Smooth muscle cell (in vitro differentiated cells): ENCODE results near the gene ZNG1E. TPM values are rescaled to one million over a fixed set of nuclear protein-coding genes. Genes with fewer than 3 reads are reported as not detected.
"Not testable (repeated sequence)": the region's sequence is repeated elsewhere in the genome, so short reads cannot be mapped to it uniquely, and the experiment has no call there.

Experiments
- DNase-seq: peaks from one replicate; lab custom pipeline; 2025; ENCODE audit not compliant: unreplicated experiment; lab: John Stamatoyannopoulos, UW
- H2AFZ ChIP-seq: fragments of 200-600 bp; sonication (generic); 2 replicates; pipeline ENCODE4 v1.6.0; 2016; ENCODE audit warnings: antibody characterized with exemption, low read depth, mild to moderate bottlenecking
- H3F3A ChIP-seq: fragments of 200-600 bp; sonication (generic); 2 replicates; pipeline ENCODE4 v1.6.0; 2017; ENCODE audit warnings: antibody characterized with exemption, low read depth
- H3K27ac ChIP-seq: fragments of 200-600 bp; sonication (generic); 2 replicates; pipeline ENCODE4 v1.5.1; 2016; ENCODE audit warnings: low read depth, mild to moderate bottlenecking
- H3K27me3 ChIP-seq: fragments of 200-600 bp; sonication (generic); 2 replicates; pipeline ENCODE4 v1.6.1; 2016; ENCODE audit warnings: low read depth, mild to moderate bottlenecking
- H3K36me3 ChIP-seq: fragments of 200-600 bp; sonication (generic); 2 replicates; pipeline ENCODE4 v1.5.1; 2016; ENCODE audit warnings: low read depth
- H3K4me1 ChIP-seq: fragments of 200-600 bp; sonication (generic); 2 replicates; pipeline ENCODE4 v1.5.1; 2016; ENCODE audit warnings: low read depth
- H3K4me2 ChIP-seq: fragments of 200-600 bp; sonication (generic); 2 replicates; pipeline ENCODE4 v1.6.0; 2016; ENCODE audit warnings: mild to moderate bottlenecking
- H3K4me3 ChIP-seq: fragments of 200-600 bp; sonication (generic); 2 replicates; pipeline ENCODE4 v1.5.1; 2016; ENCODE audit warnings: mild to moderate bottlenecking
- H3K79me2 ChIP-seq: fragments of 200-600 bp; sonication (generic); 2 replicates; pipeline ENCODE4 v1.6.0; 2016; ENCODE audit warnings: low read depth, mild to moderate bottlenecking
- H3K9ac ChIP-seq: fragments of 200-600 bp; sonication (generic); 2 replicates; pipeline ENCODE4 v1.6.0; 2016; ENCODE audit warnings: low read depth
- H3K9me3 ChIP-seq: fragments of 200-600 bp; sonication (generic); replicated peaks from 2 replicates; pipeline ENCODE4 v1.5.1; 2016; ENCODE audit warnings: low read depth
- H4K20me1 ChIP-seq: fragments of 200-600 bp; sonication (generic); 2 replicates; pipeline ENCODE4 v1.6.0; 2016; ENCODE audit warnings: low read depth
- WGBS: methylation state at CpG from one replicate; pipeline ENCODE4 v1.1.7; 2016; ENCODE audit warnings: low lambda C conversion rate; 5-methylcytosine and 5-hydroxymethylcytosine counted together
- polyA plus RNA-seq: library from polyadenylated mRNA; unstranded; fragments of >200 nt; fragmentation: Nextera tagmentation; extraction: Ambion mirVana; gene quantifications from 2 replicates; pipeline ENCODE4 v1.2.1, GENCODE V29; 2016
- total RNA-seq: library from RNA; depleted of rRNA; stranded (reverse); fragments of >200 nt; gene quantifications from 2 replicates; pipeline ENCODE4 v1.2.3, GENCODE V29; 2014
- TF ChIP-seq, protein P1 (sequence below): fragments of 200-600 bp; sonication (generic); IDR thresholded peaks from 2 replicates; pipeline ENCODE4 v1.5.1; 2017; ENCODE audit warnings: borderline replicate concordance, mild to moderate bottlenecking, antibody characterized with exemption; ENCODE audit not compliant: insufficient read depth, poor library complexity, severe bottlenecking

The ZNG1E gene
- total RNA-seq (44.5 and 50.7 TPM in 2 replicates), polyA plus RNA-seq (49.0 and 50.2 TPM in 2 replicates)

DNA sequence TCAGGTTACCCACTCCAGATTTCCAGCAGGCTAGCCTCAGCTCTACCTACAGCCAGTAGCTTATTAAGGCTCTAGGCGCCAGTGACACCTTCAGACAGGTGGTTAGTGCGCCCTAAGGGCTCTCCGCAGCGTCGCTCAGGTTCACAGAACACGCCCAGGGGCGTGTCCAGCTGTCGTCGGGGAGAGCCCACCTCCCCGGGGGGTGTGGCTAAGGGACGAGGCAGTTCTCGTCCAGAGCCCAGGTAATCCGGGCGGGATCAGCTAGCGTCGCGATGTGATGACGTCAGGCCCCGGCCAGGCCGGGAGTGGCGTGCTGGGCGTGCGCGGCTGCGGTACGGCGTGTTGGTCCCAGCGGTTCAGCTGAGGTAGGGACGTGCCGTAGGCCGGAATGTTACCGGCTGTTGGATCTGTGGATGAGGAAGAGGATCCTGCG lies at the start of gene ZNG1E:
Gene ZNG1E (plus strand): TSS at position 340 of the 433 bp plus-strand sequence. CDS start 49 bp downstream, at position 389.
- Histone ChIP-seq H3K4me2 (peak within 1 kb of the TSS; percentile 81), H2AFZ (peak within 1 kb of the TSS; percentile 65), H3K9ac (peak within 1 kb of the TSS; percentile 18), H3K4me3 (peak within 1 kb of the TSS; percentile 53)
- not testable (repeated sequence) for H3K36me3 ChIP-seq, H4K20me1 ChIP-seq, H3K4me1 ChIP-seq, H3F3A ChIP-seq, DNase-seq, H3K27me3 ChIP-seq, H3K79me2 ChIP-seq, H3K27ac ChIP-seq, H3K9me3 ChIP-seq
- WGBS = 0% methylated on average over 24 of the region's 33 CpGs

DNA sequence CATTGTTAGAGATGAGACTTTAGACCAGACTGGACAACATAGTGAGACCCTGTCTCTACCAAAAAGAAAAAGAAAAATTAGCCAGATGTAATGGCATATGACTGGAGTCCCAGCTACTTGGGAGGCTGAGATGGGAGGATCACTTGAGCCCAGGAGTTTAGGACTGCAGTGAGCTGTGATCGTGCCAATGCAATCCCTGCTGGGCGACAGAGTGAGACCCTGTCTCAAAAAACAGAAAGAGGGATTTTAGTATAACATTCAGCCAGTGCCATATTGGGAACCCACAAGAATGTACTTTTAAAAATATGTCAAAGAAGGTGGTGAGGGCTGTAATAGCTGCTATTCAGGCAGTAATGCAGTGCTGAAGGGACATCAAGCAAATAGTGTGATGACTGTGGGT lies 2.1 kb upstream of the ZNG1E start:
- H4K20me1 ChIP-seq, H3K4me2 ChIP-seq, H3K4me1 ChIP-seq, H3K9me3 ChIP-seq, H3K27me3 ChIP-seq, H3K9ac ChIP-seq, H3K36me3 ChIP-seq, H3K27ac ChIP-seq, H3K79me2 ChIP-seq, H3K4me3 ChIP-seq, DNase-seq, H3F3A ChIP-seq: not testable (repeated sequence)
- H2AFZ ChIP-seq = peak overlapping the region; percentile 7
- WGBS = 82% methylated on average over 2 of the region's 2 CpGs

DNA sequence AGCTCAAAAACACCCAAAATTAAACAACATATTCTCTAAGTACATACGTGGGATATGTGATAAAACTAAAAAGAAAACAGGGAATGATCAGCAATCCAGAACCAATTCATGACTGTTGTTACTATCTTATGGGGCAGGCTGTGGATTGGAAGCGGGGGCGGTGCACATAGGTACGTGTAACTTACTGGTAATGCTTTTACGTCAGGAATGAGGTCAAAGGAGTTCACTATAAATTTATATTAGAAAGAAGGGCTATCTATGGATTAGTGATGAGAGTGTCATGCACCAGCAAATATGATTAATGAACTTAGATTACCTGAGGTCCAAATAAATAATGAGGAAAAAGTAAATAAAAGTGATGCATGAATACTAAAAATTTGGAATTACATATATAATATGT lies 710 bp upstream of the ZNG1E start:
- not testable (repeated sequence) for H3K27me3 ChIP-seq, H3K4me3 ChIP-seq, H3K9ac ChIP-seq, H3F3A ChIP-seq, H2AFZ ChIP-seq, H3K79me2 ChIP-seq, H3K36me3 ChIP-seq, H4K20me1 ChIP-seq, H3K9me3 ChIP-seq, H3K4me1 ChIP-seq, DNase-seq, H3K27ac ChIP-seq, H3K4me2 ChIP-seq
- WGBS = 50% methylated on average over 5 of the region's 5 CpGs

DNA sequence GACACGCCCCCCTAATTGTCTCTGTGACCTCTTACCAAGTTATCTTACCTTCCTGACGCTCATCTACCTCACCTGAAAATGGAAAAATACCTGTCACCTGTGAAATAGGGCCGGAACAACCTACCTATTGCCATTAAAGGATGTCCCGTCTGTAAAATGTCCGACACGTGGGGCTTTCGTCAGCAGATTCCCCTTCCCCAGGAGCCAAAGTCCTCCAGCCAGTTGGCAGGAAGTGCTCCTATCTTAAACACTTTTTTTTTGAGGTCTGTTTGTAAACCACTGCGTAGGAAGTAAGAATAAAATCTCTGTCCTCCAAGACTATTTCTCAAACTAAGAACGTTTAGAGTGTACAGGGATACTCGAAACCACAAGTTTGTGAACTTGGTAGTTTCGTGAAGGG lies 661 bp downstream of the ZNG1E start:
- WGBS = 2% methylated on average over 7 of the region's 11 CpGs
- Histone ChIP-seq H3K9ac (peak overlapping the region; percentile 18), H3K4me3 (peak overlapping the region; percentile 41), H3K4me2 (peak overlapping the region; percentile 81), H2AFZ (peak overlapping the region; percentile 39)
- H3K9me3 ChIP-seq, H3F3A ChIP-seq, H3K36me3 ChIP-seq, H3K79me2 ChIP-seq, H4K20me1 ChIP-seq, H3K4me1 ChIP-seq, H3K27ac ChIP-seq, H3K27me3 ChIP-seq, DNase-seq: not testable (repeated sequence)

DNA sequence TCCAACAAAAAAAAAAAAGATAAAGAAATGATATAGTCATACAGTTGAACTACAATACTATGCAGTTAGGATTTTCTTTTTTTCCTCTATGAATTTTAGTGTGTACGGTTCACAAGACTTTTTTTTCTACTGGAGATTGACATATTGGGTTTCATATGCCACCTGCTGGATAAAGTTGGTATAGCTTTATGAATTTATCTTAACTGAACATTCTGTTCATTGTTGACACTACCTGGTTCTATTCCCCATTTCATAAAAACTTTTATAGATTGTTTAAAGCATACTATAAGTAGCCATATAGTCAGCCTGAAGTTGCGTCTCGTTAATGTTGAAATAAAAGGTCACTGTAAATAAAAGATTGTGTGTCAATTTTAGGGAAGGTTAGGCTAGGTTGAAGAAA lies 2.8 kb downstream of the ZNG1E start:
- H3K4me2 ChIP-seq = not testable (repeated sequence)

DNA sequence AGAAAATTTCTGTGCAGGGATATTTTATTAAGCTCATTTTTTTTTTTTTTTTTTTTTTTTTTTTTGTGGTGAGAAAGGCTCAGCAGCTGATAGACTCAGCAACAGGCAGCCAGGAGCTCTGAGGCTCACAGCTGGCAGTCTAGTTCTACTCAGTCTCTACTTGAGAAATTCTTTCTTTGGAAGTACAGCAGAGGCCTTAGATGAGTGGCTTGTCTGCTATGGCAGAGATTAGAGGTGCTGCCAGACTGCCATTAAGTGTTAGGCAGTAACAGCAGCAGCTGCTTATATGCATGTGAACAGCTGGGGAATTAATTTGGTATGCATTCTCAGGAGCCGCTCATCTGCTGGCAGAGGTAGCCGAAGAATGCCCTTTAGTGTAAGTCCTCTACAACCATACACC lies 27.8 kb downstream of the ZNG1E start:
- not testable (repeated sequence) for H3K79me2 ChIP-seq, H4K20me1 ChIP-seq, H3K4me3 ChIP-seq, H3K9ac ChIP-seq, H3F3A ChIP-seq, H3K4me1 ChIP-seq, H3K27me3 ChIP-seq, H2AFZ ChIP-seq, H3K36me3 ChIP-seq, H3K4me2 ChIP-seq, H3K9me3 ChIP-seq, DNase-seq, H3K27ac ChIP-seq
- WGBS = 94% methylated on average over 2 of the region's 2 CpGs

More for the DNA sequence above, 2.8 kb downstream of the ZNG1E start:
- not testable (repeated sequence) for H3K36me3 ChIP-seq, H3K9me3 ChIP-seq, H3K27me3 ChIP-seq, H2AFZ ChIP-seq, H3K9ac ChIP-seq, H3K4me1 ChIP-seq, DNase-seq, H3K79me2 ChIP-seq, H3K27ac ChIP-seq, H3K4me3 ChIP-seq, H4K20me1 ChIP-seq, H3F3A ChIP-seq
- TF ChIP-seq, protein P1, sequence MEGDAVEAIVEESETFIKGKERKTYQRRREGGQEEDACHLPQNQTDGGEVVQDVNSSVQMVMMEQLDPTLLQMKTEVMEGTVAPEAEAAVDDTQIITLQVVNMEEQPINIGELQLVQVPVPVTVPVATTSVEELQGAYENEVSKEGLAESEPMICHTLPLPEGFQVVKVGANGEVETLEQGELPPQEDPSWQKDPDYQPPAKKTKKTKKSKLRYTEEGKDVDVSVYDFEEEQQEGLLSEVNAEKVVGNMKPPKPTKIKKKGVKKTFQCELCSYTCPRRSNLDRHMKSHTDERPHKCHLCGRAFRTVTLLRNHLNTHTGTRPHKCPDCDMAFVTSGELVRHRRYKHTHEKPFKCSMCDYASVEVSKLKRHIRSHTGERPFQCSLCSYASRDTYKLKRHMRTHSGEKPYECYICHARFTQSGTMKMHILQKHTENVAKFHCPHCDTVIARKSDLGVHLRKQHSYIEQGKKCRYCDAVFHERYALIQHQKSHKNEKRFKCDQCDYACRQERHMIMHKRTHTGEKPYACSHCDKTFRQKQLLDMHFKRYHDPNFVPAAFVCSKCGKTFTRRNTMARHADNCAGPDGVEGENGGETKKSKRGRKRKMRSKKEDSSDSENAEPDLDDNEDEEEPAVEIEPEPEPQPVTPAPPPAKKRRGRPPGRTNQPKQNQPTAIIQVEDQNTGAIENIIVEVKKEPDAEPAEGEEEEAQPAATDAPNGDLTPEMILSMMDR = peak; percentile 27
- WGBS = 60% methylated on average over 3 of the region's 3 CpGs

DNA sequence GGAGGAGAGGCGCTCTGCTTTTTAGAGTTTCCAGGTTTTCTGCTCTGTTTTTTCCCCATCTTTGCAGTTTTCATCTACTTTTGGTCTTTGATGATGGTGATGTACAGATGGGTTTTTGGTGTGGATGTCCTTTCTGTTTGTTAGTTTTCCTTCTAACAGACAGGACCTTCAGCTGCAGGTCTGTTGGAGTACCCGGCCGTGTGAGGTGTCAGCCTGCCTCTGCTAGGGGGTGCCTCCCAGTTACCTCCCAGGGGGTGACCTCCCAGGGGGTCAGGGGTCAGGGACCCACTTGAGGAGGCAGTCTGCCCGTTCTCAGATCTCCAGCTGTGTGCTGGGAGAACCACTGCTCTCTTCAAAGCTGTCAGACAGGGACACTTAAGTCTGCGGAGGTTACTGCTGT lies 38.7 kb downstream of the ZNG1E start:
- not testable (repeated sequence) for H3K27me3 ChIP-seq, DNase-seq, H2AFZ ChIP-seq, H3K9ac ChIP-seq, H4K20me1 ChIP-seq, H3K4me1 ChIP-seq, H3K79me2 ChIP-seq, H3K4me2 ChIP-seq, H3K27ac ChIP-seq, H3K9me3 ChIP-seq, H3K4me3 ChIP-seq, H3F3A ChIP-seq, H3K36me3 ChIP-seq
- WGBS = 57% methylated on average over 4 of the region's 5 CpGs

DNA sequence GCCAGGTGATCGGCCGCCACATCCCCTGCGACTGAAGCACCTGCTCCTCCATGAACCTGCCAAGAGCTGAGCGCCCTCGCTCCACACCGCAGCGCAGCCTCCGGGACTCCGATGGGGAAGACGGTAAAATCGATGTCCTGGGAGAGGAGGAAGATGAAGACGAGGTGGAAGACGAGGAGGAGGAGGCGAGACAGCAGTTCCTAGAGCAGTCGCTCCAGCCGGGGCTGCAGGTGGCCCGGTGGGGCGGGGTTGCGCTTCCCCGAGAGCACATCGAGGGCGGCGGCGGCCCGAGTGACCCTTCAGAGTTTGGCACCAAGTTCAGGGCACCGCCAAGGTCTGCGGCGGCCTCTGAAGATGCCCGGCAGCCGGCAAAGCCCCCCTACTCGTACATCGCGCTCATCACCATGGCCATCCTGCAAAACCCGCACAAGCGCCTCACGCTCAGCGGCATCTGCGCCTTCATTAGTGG lies 61.4 kb downstream of the ZNG1E start, which contains the start of gene FOXD4L4:
Gene FOXD4L4 (plus strand): TSS at position 51 of the 469 bp plus-strand sequence. CDS start 0 bp downstream, at position 51.
- 4% methylated on average over 15 of the region's 38 CpGs for WGBS
- H3K4me3 ChIP-seq, H2AFZ ChIP-seq, H3K4me2 ChIP-seq, DNase-seq, H3K9ac ChIP-seq, H3K9me3 ChIP-seq, H3K27ac ChIP-seq, H3K4me1 ChIP-seq, H3K79me2 ChIP-seq, H4K20me1 ChIP-seq, H3K36me3 ChIP-seq, H3F3A ChIP-seq: not testable (repeated sequence)
- peaks cover 14% of the 10 kb centered on the region for H3K27me3 ChIP-seq
